Stimulated activated naive CD8-positive, alpha-beta T cell treated with anti-CD3 and anti-CD28 coated beads, Interleukin-15, Interleukin-2, amounts not matched to agents 100 ng/mL and 50 ng/mL, for 24 hours (primary cell): Measurements from ENCODE around the gene IQSEC3.
"Not testable (repeated sequence)": the region's sequence is repeated elsewhere in the genome, so short reads cannot be mapped to it uniquely, and the experiment has no call there.

ENCODE experiments used
- H3K27ac Mint-ChIP-seq: one replicate; pipeline ENCODE4 v1.8.0; 2021; ENCODE audit warnings: mild to moderate bottlenecking, mixed read lengths
- H3K27me3 Mint-ChIP-seq: one replicate; pipeline ENCODE4 v1.8.0; 2021; ENCODE audit warnings: mixed read lengths
- H3K36me3 Mint-ChIP-seq: one replicate; pipeline ENCODE4 v1.8.0; 2021; ENCODE audit warnings: low read depth, mixed read lengths
- H3K4me1 Mint-ChIP-seq: one replicate; pipeline ENCODE4 v1.8.0; 2021; ENCODE audit warnings: low read depth, mixed read lengths
- H3K4me3 Mint-ChIP-seq: one replicate; pipeline ENCODE4 v1.8.0; 2021; ENCODE audit warnings: mild to moderate bottlenecking, mixed read lengths
- H3K9me3 Mint-ChIP-seq: one replicate; pipeline ENCODE4 v1.8.0; 2021; ENCODE audit warnings: mixed read lengths

IQSEC3 gene

DNA sequence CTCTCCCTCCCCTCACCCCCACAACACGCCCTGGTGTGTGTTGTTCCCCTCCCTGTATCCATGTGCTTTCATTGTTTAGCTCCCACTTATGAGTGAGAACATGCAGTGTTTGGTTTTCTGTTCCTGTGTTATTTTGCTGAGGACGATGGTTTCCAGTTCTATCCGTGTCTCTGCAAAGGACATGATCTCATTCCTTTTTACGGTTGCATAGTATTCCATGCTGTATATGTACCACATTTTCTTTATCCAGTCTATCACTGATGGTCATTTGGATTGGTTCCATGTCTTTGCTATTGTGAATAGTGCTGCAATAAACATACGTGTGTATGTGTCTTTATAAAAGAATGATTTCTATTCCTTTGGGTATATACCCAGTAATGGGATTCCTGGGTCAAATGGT, 20.0 kb upstream of the IQSEC3 start:
- not testable (repeated sequence) for H3K4me1 Mint-ChIP-seq, H3K9me3 Mint-ChIP-seq, H3K4me3 Mint-ChIP-seq, H3K27ac Mint-ChIP-seq, H3K36me3 Mint-ChIP-seq
- peaks cover 32% of the 10 kb centered on the region for H3K27me3 Mint-ChIP-seq

DNA sequence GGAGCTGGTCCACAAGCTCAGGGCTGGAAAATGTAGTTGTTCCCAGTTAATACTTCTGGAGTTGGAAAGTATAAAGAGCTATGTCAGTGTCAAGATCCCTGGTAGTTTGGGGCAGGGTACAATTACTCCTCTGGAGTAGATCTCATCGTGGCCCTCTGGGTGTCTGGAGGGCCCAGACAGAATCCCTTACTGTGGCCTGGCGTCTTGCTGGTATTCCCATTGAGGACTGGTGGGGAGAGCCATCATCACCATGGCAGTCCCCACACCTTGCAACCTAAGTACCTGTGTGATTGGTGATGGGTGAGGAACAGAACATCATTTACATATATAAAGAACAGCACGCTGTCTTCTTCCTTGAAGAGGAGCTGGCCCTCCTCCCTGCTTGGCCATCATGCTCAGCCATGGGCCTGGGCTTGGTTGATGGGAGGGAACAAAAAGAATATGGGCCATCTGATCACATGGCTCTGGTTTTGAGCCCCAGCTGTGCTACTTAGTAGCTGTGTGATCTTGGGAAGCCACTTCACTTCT, 18.8 kb upstream of the IQSEC3 start:
- not testable (repeated sequence) for H3K27ac Mint-ChIP-seq, H3K4me1 Mint-ChIP-seq, H3K36me3 Mint-ChIP-seq, H3K9me3 Mint-ChIP-seq, H3K4me3 Mint-ChIP-seq
- H3K27me3 Mint-ChIP-seq, result peaks cover 38% of the 10 kb centered on the region

GRCh38 chr12:49149-49548, 17.4 kb upstream of the IQSEC3 start:
- H3K4me3 Mint-ChIP-seq, H3K4me1 Mint-ChIP-seq, H3K9me3 Mint-ChIP-seq, H3K27ac Mint-ChIP-seq, H3K36me3 Mint-ChIP-seq: not testable (repeated sequence)
- H3K27me3 Mint-ChIP-seq, result peaks cover 50% of the 10 kb centered on the region

DNA sequence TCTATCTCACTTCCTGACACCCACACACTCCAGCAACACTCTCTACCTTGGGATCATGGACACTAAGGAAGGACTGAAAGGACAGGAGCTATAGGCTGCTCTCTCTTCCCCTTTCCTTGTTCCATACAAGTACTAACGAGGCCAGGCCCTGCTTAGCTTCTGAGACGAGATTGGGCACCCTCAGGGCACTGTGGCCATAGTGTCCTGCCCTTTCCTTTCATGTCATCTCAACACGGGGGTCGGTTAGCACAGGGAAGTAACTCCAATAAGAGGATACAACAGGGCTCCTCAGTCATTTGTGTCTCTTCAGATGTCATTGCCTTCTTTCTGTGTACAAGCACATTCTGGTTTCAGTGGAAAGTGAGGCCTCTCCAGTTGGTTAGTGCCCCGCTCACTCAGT, 15.5 kb upstream of the IQSEC3 start:
- H3K9me3 Mint-ChIP-seq, H3K36me3 Mint-ChIP-seq, H3K4me1 Mint-ChIP-seq, H3K4me3 Mint-ChIP-seq, H3K27ac Mint-ChIP-seq: not testable (repeated sequence)
- H3K27me3 Mint-ChIP-seq, result peaks cover 50% of the 10 kb centered on the region

- H3K36me3 Mint-ChIP-seq, H3K9me3 Mint-ChIP-seq: not testable (repeated sequence)
- H3K27me3 Mint-ChIP-seq, result peaks cover 52% of the 10 kb centered on the region
These were observed 14.6 kb upstream of the IQSEC3 start for GRCh38 chr12:51962-52361.

GRCh38 chr12:52902-53734, 13.4 kb upstream of the IQSEC3 start:
- not testable (repeated sequence) for H3K27ac Mint-ChIP-seq, H3K4me3 Mint-ChIP-seq, H3K4me1 Mint-ChIP-seq, H3K36me3 Mint-ChIP-seq, H3K9me3 Mint-ChIP-seq
- H3K27me3 Mint-ChIP-seq, result peaks cover 58% of the 10 kb centered on the region

More at GRCh38 chr12:51962-52361, 14.6 kb upstream of the IQSEC3 start:
- H3K4me1 Mint-ChIP-seq, H3K4me3 Mint-ChIP-seq, H3K27ac Mint-ChIP-seq: not testable (repeated sequence)

DNA sequence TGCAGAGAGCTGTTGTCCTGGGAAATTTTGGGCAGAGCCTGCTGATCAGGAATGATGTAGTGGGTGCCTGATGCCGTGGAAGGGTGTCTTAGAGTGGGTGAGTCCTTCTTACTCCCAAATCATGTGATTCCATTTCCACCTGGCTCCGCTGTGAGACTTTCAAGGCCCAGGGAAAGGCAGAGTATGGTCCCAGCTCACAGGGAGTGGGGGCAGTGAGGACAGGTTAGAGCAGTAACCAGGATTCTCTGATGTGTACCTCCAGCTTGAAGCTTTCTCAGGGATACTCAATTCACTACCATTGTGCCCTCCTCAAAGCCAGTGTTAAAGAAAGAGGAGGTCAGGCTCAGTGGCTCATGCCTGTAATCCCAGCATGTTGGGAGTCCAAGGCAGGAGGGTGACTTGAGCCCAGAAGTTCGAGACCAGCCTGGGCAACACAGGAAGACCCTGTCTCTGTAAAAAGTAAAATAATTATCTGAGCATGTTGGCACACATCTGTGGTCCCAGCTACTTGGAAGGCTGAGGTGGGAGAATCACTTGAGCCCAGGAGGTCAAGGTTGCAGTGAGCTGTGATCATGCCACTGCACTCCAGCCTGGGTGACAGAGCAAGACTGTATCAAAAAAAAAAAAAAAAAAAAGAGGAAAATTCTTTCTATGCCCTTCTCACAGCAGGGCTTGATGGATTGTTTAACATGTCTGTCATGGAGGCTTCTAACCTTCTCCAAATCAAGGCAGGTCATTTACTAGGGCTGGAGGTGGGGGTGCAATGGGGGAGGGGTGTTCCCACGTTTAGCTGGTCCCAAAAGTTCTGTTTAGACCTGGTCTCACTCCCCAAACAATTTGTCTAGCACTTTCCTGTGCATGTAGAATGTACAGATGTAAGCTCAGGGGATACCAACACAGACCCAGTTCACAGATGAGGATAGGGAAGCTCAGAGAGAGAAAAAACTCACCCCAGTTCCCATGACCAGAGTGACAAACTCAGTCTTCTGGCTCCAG, 12.5 kb upstream of the IQSEC3 start:
- Mint-ChIP-seq H3K27me3 (peaks cover 66% of the 10 kb centered on the region), H3K27ac (no peak overlapping the region), H3K9me3 (peaks cover 14% of the 10 kb centered on the region), H3K4me3 (no peak overlapping the region), H3K36me3 (peaks cover 11% of the 10 kb centered on the region), H3K4me1 (no peaks in the 10 kb centered on the region)

DNA sequence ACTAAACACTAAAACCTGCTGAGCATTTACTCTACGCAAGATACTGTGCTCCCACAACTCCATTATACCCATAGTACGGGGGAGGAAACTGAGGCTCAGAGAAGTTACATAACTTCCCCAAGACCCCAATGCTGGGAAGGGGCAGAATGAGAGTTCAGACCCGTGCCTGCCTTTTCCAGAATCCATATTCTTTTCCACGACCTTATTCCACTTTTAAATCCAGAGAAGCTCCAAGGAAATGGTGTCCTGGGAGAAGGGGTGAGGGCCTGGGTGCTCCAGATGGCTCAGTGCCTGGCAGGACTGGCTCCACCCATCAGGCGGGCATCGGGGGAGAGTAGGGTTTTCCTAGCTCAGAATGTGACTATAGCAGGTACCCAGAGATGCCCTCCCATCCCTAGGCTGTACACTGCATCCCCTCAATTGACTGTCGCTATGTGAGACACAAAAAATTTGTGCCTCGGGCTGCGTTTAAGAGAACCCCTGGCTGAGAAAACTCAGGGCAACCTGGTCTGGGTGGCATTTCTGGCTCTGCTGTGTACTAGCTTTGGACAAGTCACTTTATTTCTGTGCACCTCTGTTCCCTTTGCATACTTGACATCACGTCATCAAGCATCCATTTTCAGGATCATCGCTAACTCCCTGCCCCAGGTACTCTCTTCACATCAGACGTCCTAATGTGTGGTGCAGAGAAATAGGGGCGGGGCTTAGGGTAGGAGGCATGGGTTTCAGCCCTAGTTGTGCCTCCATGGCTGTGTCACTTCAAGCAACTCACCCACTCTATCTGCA, 11.6 kb upstream of the IQSEC3 start:
- Mint-ChIP-seq H3K36me3 (peaks cover 11% of the 10 kb centered on the region), H3K27me3 (peaks cover 70% of the 10 kb centered on the region), H3K27ac (no peak overlapping the region), H3K9me3 (peaks cover 18% of the 10 kb centered on the region), H3K4me3 (no peak overlapping the region), H3K4me1 (no peaks in the 10 kb centered on the region)

DNA sequence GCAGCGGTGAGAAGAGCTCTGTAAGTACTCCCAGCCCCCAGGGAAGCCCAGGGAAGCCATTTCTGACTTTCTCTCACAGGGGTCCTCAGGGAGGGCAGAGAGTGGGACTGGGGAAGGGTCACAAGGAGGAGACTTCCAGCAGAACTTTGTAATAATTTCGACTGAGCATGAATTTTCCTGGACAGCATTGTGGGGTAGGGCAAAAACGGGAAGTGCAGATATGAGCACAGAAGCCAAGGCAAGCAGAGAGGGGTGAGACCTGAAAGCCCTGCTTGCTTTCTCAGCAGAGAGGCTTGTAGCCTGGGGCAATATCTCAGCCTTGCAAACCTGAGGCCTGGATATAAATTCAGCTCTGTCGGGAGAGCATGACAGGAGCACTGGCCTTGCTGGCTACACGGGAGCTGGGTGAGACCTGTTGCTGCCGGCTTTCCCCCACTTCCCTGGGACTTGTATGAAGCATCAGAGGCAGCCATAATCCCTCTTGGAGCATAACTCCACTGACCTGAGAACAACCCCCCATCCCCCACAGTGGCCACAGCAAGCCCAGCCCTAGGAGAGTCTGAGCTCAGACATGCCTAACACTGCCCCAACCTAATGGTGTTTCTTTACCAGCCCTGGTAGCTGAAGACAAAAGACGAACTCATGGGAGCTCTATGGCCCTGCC, 9.8 kb upstream of the IQSEC3 start:
- peaks cover 11% of the 10 kb centered on the region for H3K36me3 Mint-ChIP-seq
- H3K4me1 Mint-ChIP-seq, result no peaks in the 10 kb centered on the region
- H3K27me3 Mint-ChIP-seq, result peaks cover 83% of the 10 kb centered on the region
- no peak overlapping the region for H3K27ac Mint-ChIP-seq
- no peak overlapping the region for H3K4me3 Mint-ChIP-seq
- peaks cover 18% of the 10 kb centered on the region for H3K9me3 Mint-ChIP-seq

DNA sequence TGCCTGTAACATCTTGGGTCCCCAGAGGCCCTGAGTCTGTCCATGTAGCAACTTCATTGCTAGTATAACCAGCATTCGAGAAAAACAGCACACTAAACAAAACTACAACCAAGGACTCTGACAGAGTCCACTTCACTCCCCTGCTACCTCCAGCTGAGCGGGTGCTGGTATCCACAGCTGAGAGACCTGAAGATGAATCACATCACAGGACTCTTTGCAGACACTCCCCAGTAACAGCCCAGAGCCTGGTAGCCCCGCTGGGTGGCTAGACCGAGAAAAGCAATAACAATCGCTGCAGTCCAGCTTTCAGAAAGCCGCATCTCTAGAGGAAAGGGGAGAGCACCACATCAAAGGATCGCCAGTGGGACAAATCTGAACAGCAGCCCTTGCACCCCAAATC, 9.0 kb upstream of the IQSEC3 start:
- Mint-ChIP-seq H3K9me3 (peaks cover 18% of the 10 kb centered on the region), H3K4me3 (no peak overlapping the region), H3K4me1 (no peaks in the 10 kb centered on the region), H3K27ac (no peak overlapping the region), H3K27me3 (peaks cover 82% of the 10 kb centered on the region), H3K36me3 (peaks cover 11% of the 10 kb centered on the region)

- Mint-ChIP-seq H3K9me3 (peaks cover 18% of the 10 kb centered on the region), H3K4me3 (no peak overlapping the region), H3K27ac (no peak overlapping the region), H3K27me3 (peaks cover 78% of the 10 kb centered on the region), H3K36me3 (peaks cover 11% of the 10 kb centered on the region), H3K4me1 (no peaks in the 10 kb centered on the region)
These were observed 7.7 kb upstream of the IQSEC3 start for GRCh38 chr12:58832-59231.

GRCh38 chr12:61845-62244, 4.7 kb upstream of the IQSEC3 start:
- H3K9me3 Mint-ChIP-seq, result peaks cover 18% of the 10 kb centered on the region
- H3K27ac Mint-ChIP-seq, H3K4me1 Mint-ChIP-seq, H3K4me3 Mint-ChIP-seq: not testable (repeated sequence)
- peaks cover 65% of the 10 kb centered on the region for H3K27me3 Mint-ChIP-seq
- peaks cover 11% of the 10 kb centered on the region for H3K36me3 Mint-ChIP-seq

DNA sequence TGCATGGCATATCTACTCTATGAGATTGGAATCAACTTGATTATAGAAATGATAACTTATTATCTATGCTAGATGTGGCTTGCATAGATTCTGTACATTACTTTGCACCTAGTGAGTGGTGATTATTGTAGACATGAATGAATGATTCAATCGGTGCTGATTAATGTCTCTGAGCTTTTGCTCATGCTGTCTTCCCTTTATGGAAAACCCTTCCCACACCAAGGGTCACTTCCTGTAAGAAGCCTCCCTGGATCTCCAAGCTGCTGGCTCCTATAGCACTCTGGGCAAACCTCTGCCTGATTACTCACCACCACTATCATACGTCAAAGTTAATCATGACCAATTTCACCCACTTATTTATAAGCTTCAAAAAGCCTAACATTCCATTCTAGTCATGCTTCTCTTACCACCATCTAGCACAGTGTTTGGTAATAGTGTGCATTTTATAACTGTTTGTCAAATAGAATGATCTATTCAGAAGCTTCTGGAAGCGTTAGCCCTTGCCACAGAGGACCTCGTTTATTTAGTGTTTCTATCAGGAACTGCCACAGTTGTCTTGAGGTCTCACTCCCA, 990 bp upstream of the IQSEC3 start:
- H3K4me1 Mint-ChIP-seq, H3K4me3 Mint-ChIP-seq, H3K9me3 Mint-ChIP-seq, H3K36me3 Mint-ChIP-seq, H3K27ac Mint-ChIP-seq: not testable (repeated sequence)
- H3K27me3 Mint-ChIP-seq, result peaks cover 48% of the 10 kb centered on the region
